Nephron progenitor cell (in vitro differentiated cells): Measurements from ENCODE around the gene P2RX5.
A peak's percentile ranks its signal among the peaks of the same experiment; 100 is the strongest.
"Not testable (repeated sequence)": the region's sequence is repeated elsewhere in the genome, so short reads cannot be mapped to it uniquely, and the experiment has no call there.

Experiments
- DNase-seq: peaks from one replicate; pipeline ENCODE4 v3.0.0; 2021
- H3K27ac Mint-ChIP-seq: 2 replicates; pipeline ENCODE4 v1.8.0; 2021; ENCODE audit warnings: mild to moderate bottlenecking, moderate library complexity, mixed read lengths
- H3K27me3 Mint-ChIP-seq: 2 replicates; pipeline ENCODE4 v1.8.0; 2021; ENCODE audit warnings: mild to moderate bottlenecking, low read depth, mixed read lengths; ENCODE audit not compliant: poor library complexity
- H3K36me3 Mint-ChIP-seq: 2 replicates; pipeline ENCODE4 v1.8.0; 2021; ENCODE audit warnings: low read depth, mixed read lengths
- H3K4me1 Mint-ChIP-seq: 2 replicates; pipeline ENCODE4 v1.8.0; 2021; ENCODE audit warnings: mixed read lengths
- H3K4me3 Mint-ChIP-seq: 2 replicates; pipeline ENCODE4 v1.8.0; 2021; ENCODE audit warnings: mild to moderate bottlenecking, moderate library complexity, mixed read lengths
- H3K9me3 Mint-ChIP-seq: 2 replicates; pipeline ENCODE4 v1.8.0; 2021; ENCODE audit warnings: mild to moderate bottlenecking, moderate library complexity, mixed read lengths
- TF ChIP-seq, protein P1 (sequence below): fragments of 200-600 bp; sonication (generic); IDR thresholded peaks from 2 replicates; pipeline ENCODE4 v1.5.0; 2021; ENCODE audit warnings: antibody characterized with exemption

Gene P2RX5

DNA sequence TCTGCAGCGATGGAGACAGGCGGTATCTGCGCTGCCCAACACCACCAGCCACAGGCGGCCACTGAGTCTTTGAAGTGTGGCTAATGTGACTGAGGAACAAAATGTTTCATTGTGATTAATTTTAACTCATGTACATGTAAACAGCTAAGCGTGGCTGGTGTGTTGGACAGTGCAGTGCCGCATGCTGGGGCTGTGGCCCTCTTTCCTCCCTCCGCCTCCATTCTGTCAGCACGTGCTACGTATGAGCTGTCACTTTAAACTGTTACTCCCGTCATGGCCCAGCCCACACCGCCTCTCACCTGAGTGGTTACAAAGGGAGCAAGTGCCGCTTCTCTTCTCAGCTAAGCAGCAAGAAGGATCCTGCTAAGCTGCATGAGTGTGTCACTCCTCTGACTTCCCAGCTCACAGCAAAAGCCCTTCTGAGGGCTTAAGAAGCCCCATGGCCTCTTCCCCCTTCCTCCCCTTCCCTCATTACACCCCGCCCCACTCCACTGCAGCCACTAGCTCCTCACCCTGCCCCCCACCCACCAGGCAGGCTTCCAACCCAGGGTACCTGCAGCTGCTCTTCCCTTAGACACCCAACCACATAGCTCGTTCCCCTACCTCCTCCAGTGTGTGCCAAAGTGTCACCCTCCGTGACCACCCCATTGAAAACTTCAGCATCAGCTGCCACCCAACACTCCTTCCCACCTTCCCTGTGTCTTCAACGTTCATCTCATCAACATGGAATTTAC lies 42.8 kb upstream of the P2RX5 start:
- Mint-ChIP-seq H3K27ac (peak overlapping the region; percentile 17), H3K9me3 (no peaks in the 10 kb centered on the region), H3K36me3 (no peaks in the 10 kb centered on the region), H3K4me3 (peak overlapping the region; percentile 71), H3K4me1 (peaks cover 30% of the 10 kb centered on the region), H3K27me3 (peaks cover 21% of the 10 kb centered on the region)
- TF ChIP-seq, protein P1, sequence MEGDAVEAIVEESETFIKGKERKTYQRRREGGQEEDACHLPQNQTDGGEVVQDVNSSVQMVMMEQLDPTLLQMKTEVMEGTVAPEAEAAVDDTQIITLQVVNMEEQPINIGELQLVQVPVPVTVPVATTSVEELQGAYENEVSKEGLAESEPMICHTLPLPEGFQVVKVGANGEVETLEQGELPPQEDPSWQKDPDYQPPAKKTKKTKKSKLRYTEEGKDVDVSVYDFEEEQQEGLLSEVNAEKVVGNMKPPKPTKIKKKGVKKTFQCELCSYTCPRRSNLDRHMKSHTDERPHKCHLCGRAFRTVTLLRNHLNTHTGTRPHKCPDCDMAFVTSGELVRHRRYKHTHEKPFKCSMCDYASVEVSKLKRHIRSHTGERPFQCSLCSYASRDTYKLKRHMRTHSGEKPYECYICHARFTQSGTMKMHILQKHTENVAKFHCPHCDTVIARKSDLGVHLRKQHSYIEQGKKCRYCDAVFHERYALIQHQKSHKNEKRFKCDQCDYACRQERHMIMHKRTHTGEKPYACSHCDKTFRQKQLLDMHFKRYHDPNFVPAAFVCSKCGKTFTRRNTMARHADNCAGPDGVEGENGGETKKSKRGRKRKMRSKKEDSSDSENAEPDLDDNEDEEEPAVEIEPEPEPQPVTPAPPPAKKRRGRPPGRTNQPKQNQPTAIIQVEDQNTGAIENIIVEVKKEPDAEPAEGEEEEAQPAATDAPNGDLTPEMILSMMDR, result no peak
- DNase-seq, result peak; percentile 27

DNA sequence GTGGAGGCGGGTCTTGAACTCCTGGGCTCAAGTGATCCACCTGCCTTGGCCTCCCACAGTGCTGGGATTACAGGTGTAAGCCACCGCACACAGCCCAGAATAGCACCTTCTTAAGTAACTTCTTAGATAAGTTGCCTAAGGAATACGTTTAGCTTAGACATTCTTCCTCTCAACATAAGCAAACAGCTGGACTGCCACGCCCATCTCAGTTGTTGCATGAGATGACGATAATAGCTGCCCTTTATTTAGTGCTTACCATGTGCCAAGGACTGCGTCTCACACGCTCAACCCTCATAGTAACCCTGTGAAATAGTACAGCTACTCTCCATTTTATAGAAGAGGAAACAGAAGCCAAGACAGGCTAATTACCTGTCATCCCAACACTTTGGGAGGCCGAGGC lies 39.6 kb upstream of the P2RX5 start:
- Mint-ChIP-seq H3K27me3 (peaks cover 22% of the 10 kb centered on the region), H3K4me1 (peaks cover 45% of the 10 kb centered on the region), H3K4me3 (no peak overlapping the region), H3K36me3 (no peaks in the 10 kb centered on the region), H3K27ac (no peak overlapping the region), H3K9me3 (no peaks in the 10 kb centered on the region)
- TF ChIP-seq, protein P1, result no peak
- no peak for DNase-seq

DNA sequence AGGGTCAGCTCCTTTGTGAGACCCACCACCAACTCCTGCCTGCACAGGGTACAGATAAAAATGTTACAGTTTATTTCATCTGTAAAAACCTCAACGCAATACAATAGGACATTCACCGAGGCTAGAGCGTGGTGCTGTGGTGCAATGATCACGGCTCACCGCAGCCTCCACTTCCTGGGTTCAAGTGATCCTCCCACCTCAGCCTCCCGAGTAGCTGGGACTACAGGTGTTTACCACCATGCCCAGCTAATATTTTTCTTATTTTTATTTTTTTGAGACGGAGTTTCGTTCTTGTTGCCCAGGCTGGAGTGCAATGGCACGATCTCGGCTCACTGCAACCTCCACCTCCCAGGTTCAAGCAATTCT lies 38.9 kb upstream of the P2RX5 start:
- Mint-ChIP-seq H3K27me3 (peaks cover 22% of the 10 kb centered on the region), H3K4me1 (peaks cover 44% of the 10 kb centered on the region)
- H3K9me3 Mint-ChIP-seq, DNase-seq, H3K27ac Mint-ChIP-seq, H3K36me3 Mint-ChIP-seq, H3K4me3 Mint-ChIP-seq: not testable (repeated sequence)

DNA sequence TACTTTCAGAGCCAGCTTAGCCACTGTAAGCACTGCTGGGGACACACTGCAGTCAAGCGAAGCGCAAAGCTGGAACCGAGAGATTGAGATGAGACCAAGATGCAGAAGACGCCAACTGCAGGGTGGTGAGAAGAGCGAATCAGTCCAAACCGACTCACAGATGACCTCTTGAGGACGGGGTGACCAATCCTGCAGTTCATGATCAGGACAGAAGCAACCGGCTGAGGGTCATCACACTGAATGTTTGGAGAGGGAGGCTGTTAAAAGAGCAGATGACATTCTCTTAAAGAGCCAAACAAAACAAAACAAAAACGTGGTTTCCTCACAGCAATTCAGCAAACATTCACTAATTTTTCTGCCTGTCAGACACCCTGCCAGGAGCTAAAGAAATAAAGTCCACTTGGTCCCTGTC lies 36.3 kb upstream of the P2RX5 start:
- Mint-ChIP-seq H3K27me3 (peaks cover 11% of the 10 kb centered on the region), H3K4me1 (peaks cover 26% of the 10 kb centered on the region), H3K4me3 (no peak overlapping the region), H3K9me3 (no peaks in the 10 kb centered on the region), H3K27ac (no peak overlapping the region), H3K36me3 (peaks cover 11% of the 10 kb centered on the region)
- DNase-seq, result no peak
- TF ChIP-seq, protein P1, result no peak

DNA sequence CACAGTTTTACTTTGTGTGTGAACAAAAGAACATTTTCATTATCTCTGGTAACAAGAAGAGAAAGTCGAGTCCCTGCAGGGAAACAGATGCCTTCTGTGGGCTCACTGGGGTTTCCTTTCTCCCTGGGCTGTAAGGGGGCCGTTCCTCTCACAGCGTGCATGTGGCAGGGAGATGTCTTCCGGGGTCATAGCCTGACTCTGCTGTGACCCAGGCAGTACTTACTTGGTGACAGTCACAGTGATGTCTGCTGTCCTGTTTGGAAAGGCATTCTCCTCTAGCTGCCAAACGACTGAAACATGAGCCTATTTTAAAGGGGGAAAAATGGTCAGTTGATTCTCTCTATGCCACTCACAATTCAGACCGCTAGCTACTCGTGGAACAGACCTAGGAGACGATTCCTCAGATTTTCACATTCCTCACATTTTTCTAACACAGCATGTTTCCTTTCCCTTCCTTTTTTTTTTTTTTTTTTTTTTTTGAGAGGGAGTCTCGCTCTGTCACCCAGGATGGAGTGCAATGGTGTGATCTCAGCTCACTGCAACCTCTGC lies 35.0 kb upstream of the P2RX5 start:
- TF ChIP-seq, protein P1, result no peak
- peaks cover 3% of the 10 kb centered on the region for H3K27me3 Mint-ChIP-seq
- H3K36me3 Mint-ChIP-seq, result peaks cover 20% of the 10 kb centered on the region
- DNase-seq, result no peak
- no peaks in the 10 kb centered on the region for H3K9me3 Mint-ChIP-seq
- H3K4me1 Mint-ChIP-seq, result peaks cover 29% of the 10 kb centered on the region
- peak overlapping the region; percentile 86 for H3K27ac Mint-ChIP-seq
- no peak overlapping the region for H3K4me3 Mint-ChIP-seq

DNA sequence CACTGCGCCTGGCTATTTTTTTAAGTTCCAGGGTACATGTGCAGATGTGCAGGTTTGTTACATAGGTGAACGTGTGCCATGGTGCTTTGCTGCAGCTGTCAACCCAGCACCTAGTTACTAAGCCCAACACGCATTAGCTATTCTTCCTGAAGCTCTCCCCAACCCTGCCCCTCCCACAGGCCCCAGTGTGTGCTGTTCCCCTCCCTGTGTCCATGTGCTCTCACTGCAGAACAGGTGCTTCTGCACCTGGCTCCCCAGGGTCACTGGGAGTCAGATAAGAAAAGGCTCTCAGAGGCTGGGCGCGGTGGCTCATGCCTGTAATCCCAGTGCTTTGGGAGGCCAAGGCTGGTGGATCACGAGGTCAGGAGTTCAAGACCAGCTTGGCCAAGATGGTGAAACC lies 33.9 kb upstream of the P2RX5 start:
- Mint-ChIP-seq H3K4me1 (peaks cover 40% of the 10 kb centered on the region), H3K9me3 (no peaks in the 10 kb centered on the region), H3K27me3 (peaks cover 3% of the 10 kb centered on the region), H3K4me3 (no peak overlapping the region), H3K27ac (no peak overlapping the region), H3K36me3 (peaks cover 28% of the 10 kb centered on the region)
- TF ChIP-seq, protein P1, result no peak
- DNase-seq, result no peak

DNA sequence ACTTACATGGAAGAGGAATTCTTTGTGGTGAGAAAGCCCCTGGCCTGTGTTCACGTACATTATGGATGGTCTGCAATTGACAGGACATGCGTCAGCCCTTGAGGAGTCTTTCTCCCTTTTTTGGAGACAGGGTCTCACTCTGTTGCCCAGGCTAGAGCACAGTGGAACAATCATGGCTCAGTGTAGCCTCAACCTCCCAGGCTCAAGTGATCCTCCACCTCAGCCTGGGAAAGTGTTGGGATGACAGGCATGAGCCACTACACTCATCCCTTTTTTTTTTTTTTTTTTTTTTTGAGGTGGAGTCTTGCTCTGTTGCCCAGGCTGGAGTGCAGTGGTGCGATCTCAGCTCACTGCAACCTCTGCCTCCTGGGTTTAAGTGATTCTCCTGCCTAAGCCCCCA lies 32.1 kb upstream of the P2RX5 start:
- not testable (repeated sequence) for H3K27ac Mint-ChIP-seq

More for the DNA sequence above, 32.1 kb upstream of the P2RX5 start:
- H3K9me3 Mint-ChIP-seq, H3K4me3 Mint-ChIP-seq, DNase-seq, H3K27me3 Mint-ChIP-seq: not testable (repeated sequence)
- peaks cover 43% of the 10 kb centered on the region for H3K4me1 Mint-ChIP-seq
- peaks cover 32% of the 10 kb centered on the region for H3K36me3 Mint-ChIP-seq
